ENCODE measurements around the gene MYO5B. TPM values are rescaled to one million over a fixed set of nuclear protein-coding genes. Genes with fewer than 3 reads are reported as not detected.

The MYO5B gene
- total RNA-seq, 1 experiment from 2014 or later = 25.0 TPM

- DNase-seq (ENCODE audit: extremely low read depth, low read depth) = no peak
These were observed 260.5 kb downstream of the MYO5B start for GRCh38 chr18:49934457-49934856.

- DNase-seq (ENCODE audit: extremely low read depth, low read depth) = no peak
These were observed 261.3 kb downstream of the MYO5B start for GRCh38 chr18:49933530-49934128.

- DNase-seq (ENCODE audit: extremely low read depth, low read depth) = no peak
These were observed 263.2 kb downstream of the MYO5B start for GRCh38 chr18:49931760-49932159.

GRCh38 chr18:49931179-49931578 is 263.8 kb downstream of the MYO5B start:
- DNase-seq (ENCODE audit: extremely low read depth, low read depth) = no peak

- DNase-seq (ENCODE audit: extremely low read depth, low read depth) = no peak
These were observed 268.7 kb downstream of the MYO5B start for GRCh38 chr18:49926106-49926745.

GRCh38 chr18:49924293-49924983 is 270.5 kb downstream of the MYO5B start:
- no peak for DNase-seq (ENCODE audit: extremely low read depth, low read depth)

GRCh38 chr18:49922228-49922627 is 272.7 kb downstream of the MYO5B start:
- no peak for DNase-seq (ENCODE audit: extremely low read depth, low read depth)

GRCh38 chr18:49921318-49921985 is 273.5 kb downstream of the MYO5B start:
- DNase-seq (ENCODE audit: extremely low read depth, low read depth) = no peak

GRCh38 chr18:49920731-49921130 is 274.2 kb downstream of the MYO5B start:
- no peak for DNase-seq (ENCODE audit: extremely low read depth, low read depth)

- DNase-seq (ENCODE audit: extremely low read depth, low read depth) = no peak
These were observed 277.2 kb downstream of the MYO5B start for GRCh38 chr18:49917742-49918141.

- no peak for DNase-seq (ENCODE audit: extremely low read depth, low read depth)
These were observed 279.6 kb downstream of the MYO5B start for GRCh38 chr18:49915352-49915751.

GRCh38 chr18:49913221-49913620 is 281.7 kb downstream of the MYO5B start:
- DNase-seq (ENCODE audit: extremely low read depth, low read depth) = no peak

- DNase-seq (ENCODE audit: extremely low read depth, low read depth) = no peak
These were observed 283.5 kb downstream of the MYO5B start for GRCh38 chr18:49911427-49911826.

GRCh38 chr18:49910986-49911385 is 284.0 kb downstream of the MYO5B start:
- DNase-seq (ENCODE audit: extremely low read depth, low read depth) = no peak

- no peak for DNase-seq (ENCODE audit: extremely low read depth, low read depth)
These were observed 284.9 kb downstream of the MYO5B start for GRCh38 chr18:49910019-49910418.

GRCh38 chr18:49907346-49907929 is 287.5 kb downstream of the MYO5B start:
- DNase-seq (ENCODE audit: extremely low read depth, low read depth) = no peak

GRCh38 chr18:49905771-49906170 is 289.2 kb downstream of the MYO5B start:
- no peak for DNase-seq (ENCODE audit: extremely low read depth, low read depth)

- no peak for DNase-seq (ENCODE audit: extremely low read depth, low read depth)
These were observed 289.9 kb downstream of the MYO5B start for GRCh38 chr18:49904871-49905555.

- DNase-seq (ENCODE audit: extremely low read depth, low read depth) = no peak
These were observed 293.0 kb downstream of the MYO5B start for GRCh38 chr18:49901862-49902340.

GRCh38 chr18:49899657-49900330 is 295.2 kb downstream of the MYO5B start:
- no peak for DNase-seq (ENCODE audit: extremely low read depth, low read depth)
